Panc1 (cell line): Measurements from ENCODE around the gene CCDC14. TPM values are rescaled to one million over a fixed set of nuclear protein-coding genes. Genes with fewer than 3 reads are reported as not detected.
"Not testable (repeated sequence)": the region's sequence is repeated elsewhere in the genome, so short reads cannot be mapped to it uniquely, and the experiment has no call there.

Experiments used
- ATAC-seq: fragments of 200-7000 bp; cut with Tn5 transposase; 2 replicates; pipeline ENCODE4 v1.9.1; 2020; ENCODE audit warnings: mild to moderate bottlenecking, moderate library complexity
- BruUV-seq: library from RNA; stranded (reverse); fragments of 400-500 nt; replicated peaks from 2 replicates; lab custom pipeline; 2021; lab: Mats Ljungman, UMichigan
- CTCF ChIA-PET: fragments of 300-600 bp; sonication (Branson Sonifier 250); formaldehyde crosslinking; loops from one replicate; lab custom pipeline; 2022; ENCODE audit warnings: antibody characterized with exemption; lab: Charles Lee
- POLR2A ChIA-PET: fragments of 300-600 bp; sonication (Branson Sonifier 250); formaldehyde crosslinking; loops from one replicate; lab custom pipeline; 2022; ENCODE audit warnings: antibody characterized with exemption; lab: Charles Lee
- DNase-seq: peaks from one replicate; pipeline ENCODE4 v3.0.0-alpha.2; 2010; ENCODE audit warnings: low read depth, low spot score
- H3K27ac ChIP-seq: 2 replicates; pipeline ENCODE4 v1.5.1; 2011; ENCODE audit warnings: mild to moderate bottlenecking, low read length, inconsistent platforms
- H3K27me3 ChIP-seq: fragments of 200-500 bp; sonication (Bioruptor generic); 2 replicates; pipeline ENCODE4 v1.6.0; 2014; ENCODE audit warnings: low read length, inconsistent platforms; ENCODE audit not compliant: control insufficient read depth, insufficient read depth
- H3K36me3 ChIP-seq: fragments of 200-500 bp; sonication (Bioruptor generic); 2 replicates; pipeline ENCODE4 v1.5.1; 2014; ENCODE audit warnings: inconsistent platforms, mild to moderate bottlenecking, low read length, moderate library complexity; ENCODE audit not compliant: control insufficient read depth, insufficient read depth
- H3K4me1 ChIP-seq: 2 replicates; pipeline ENCODE4 v1.5.1; 2011; ENCODE audit warnings: inconsistent platforms, mild to moderate bottlenecking, low read length, moderate library complexity; ENCODE audit not compliant: control insufficient read depth, insufficient read depth
- H3K4me3 ChIP-seq, 2 experiments: 2 replicates each; pipeline ENCODE4 v1.5.1; 2011 to 2012; ENCODE audit warnings: low read depth in 2 of 2, low read length in 2 of 2, mild to moderate bottlenecking in 2 of 2, inconsistent platforms in 1 of 2, moderate library complexity in 1 of 2
- H3K9me3 ChIP-seq: fragments of 200-500 bp; sonication (Bioruptor generic); 2 replicates; pipeline ENCODE4 v1.5.1; 2014; ENCODE audit warnings: low read depth, mild to moderate bottlenecking, inconsistent platforms, low read length, moderate library complexity; ENCODE audit not compliant: control insufficient read depth, insufficient read depth
- POLR2AphosphoS5 ChIP-seq: IDR thresholded peaks from 2 replicates; pipeline ENCODE4 v1.6.1; 2012; ENCODE audit warnings: mild to moderate bottlenecking, low read depth, low read length, moderate library complexity
- SIN3A ChIP-seq: IDR thresholded peaks from 2 replicates; pipeline ENCODE4 v1.6.1; 2012; ENCODE audit warnings: low read depth, mild to moderate bottlenecking, low read length, moderate library complexity, borderline replicate concordance; ENCODE audit not compliant: insufficient read depth
- TCF7L2 ChIP-seq: IDR thresholded peaks from 2 replicates; pipeline ENCODE4 v1.6.1; 2011; ENCODE audit warnings: mild to moderate bottlenecking, low read depth, low read length, inconsistent platforms
- in situ Hi-C: cut with HindIII; loops from 2 replicates; pipeline ENCODE4 v1.10.0; 2016; ENCODE audit warnings: low sequenced_read_pairs, low pct_unique_long_range_greater_than_20kb
- intact Hi-C: fragments of 100-400 bp; cut with micrococcal nuclease; formaldehyde crosslinking; loops from one replicate; pipeline ENCODE4 v1.10.0; 2022; ENCODE audit not compliant: unreplicated experiment
- total RNA-seq: library from RNA; stranded (reverse); gene quantifications from one replicate; pipeline ENCODE4 v1.2.1, GENCODE V29; 2021; ENCODE audit not compliant: unreplicated experiment
- TF ChIP-seq, protein P1 (sequence below), 2 experiments: IDR thresholded peaks; 2 replicates each; pipeline ENCODE4 v1.6.1; 2011 to 2012; ENCODE audit warnings: low read depth in 2 of 2, control low read depth in 1 of 2, low read length in 1 of 2, mild to moderate bottlenecking in 1 of 2, moderate library complexity in 1 of 2; ENCODE audit not compliant: insufficient read depth in 1 of 2
- TF ChIP-seq, protein P2 (sequence below): fragments of 450-650 bp; IDR thresholded peaks from 2 replicates; pipeline ENCODE4 v1.5.1; 2017; ENCODE audit warnings: mild to moderate bottlenecking

CCDC14 gene
- total RNA-seq, 1 experiment from 2014 or later = 57.7 TPM

GRCh38 chr3:124007186-124007585 lies 46.2 kb upstream of the CCDC14 start:
- CTCF ChIA-PET = interaction anchor here (0.6 kb wide), 1 partner anchor 13 kb away, joined by 3 read pairs; no protein-coding TSS in a partner anchor

DNA sequence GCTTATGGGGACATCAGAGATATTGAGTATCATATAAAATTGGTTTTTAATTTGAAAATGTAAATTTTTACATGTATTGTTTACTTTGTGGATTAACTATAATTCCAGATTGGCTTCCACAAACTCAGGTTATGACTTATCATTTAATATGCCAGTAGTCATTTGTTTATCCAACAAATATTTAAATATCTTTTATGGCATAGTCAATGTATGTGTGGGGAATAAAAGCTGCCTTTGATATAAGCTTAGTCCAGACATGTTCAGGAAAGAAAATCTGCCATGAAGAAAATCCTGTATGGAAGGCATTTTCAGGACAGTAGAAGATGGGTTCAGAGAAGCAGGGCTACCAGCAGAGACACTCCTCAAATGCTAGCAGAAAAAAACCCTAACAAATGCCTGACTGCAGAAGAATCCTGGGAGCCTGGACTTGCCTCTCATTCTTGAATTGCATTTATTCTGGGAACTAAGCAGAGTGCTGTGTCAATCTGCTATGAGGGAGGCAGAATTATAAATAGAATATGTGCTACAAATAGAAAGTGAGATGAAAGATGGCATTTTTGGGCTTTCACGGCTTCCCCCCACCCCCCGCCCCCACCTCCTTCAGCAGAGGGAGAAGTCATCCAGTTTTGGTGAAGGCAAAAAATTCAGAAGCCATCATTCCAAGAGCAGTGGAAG lies 41.5 kb upstream of the CCDC14 start:
- CTCF ChIA-PET, POLR2A ChIA-PET, H3K36me3 ChIP-seq, DNase-seq, ATAC-seq, intact Hi-C loops, BruUV-seq, H3K27ac ChIP-seq, H3K9me3 ChIP-seq, in situ Hi-C loops, H3K4me3 ChIP-seq, H3K4me1 ChIP-seq: not testable (repeated sequence)
- H3K27me3 ChIP-seq = peaks cover 29% of the 10 kb centered on the region

More at GRCh38 chr3:124007186-124007585, 46.2 kb upstream of the CCDC14 start:
- Histone ChIP-seq H3K9me3 (no peaks in the 10 kb centered on the region), H3K27me3 (peaks cover 12% of the 10 kb centered on the region), H3K4me3 (no peak overlapping the region), H3K36me3 (no peaks in the 10 kb centered on the region), H3K27ac (no peak overlapping the region), H3K4me1 (no peaks in the 10 kb centered on the region)
- in situ Hi-C loops (no loop called here), intact Hi-C loops (no loop called here)
- TF ChIP-seq, protein P1, sequence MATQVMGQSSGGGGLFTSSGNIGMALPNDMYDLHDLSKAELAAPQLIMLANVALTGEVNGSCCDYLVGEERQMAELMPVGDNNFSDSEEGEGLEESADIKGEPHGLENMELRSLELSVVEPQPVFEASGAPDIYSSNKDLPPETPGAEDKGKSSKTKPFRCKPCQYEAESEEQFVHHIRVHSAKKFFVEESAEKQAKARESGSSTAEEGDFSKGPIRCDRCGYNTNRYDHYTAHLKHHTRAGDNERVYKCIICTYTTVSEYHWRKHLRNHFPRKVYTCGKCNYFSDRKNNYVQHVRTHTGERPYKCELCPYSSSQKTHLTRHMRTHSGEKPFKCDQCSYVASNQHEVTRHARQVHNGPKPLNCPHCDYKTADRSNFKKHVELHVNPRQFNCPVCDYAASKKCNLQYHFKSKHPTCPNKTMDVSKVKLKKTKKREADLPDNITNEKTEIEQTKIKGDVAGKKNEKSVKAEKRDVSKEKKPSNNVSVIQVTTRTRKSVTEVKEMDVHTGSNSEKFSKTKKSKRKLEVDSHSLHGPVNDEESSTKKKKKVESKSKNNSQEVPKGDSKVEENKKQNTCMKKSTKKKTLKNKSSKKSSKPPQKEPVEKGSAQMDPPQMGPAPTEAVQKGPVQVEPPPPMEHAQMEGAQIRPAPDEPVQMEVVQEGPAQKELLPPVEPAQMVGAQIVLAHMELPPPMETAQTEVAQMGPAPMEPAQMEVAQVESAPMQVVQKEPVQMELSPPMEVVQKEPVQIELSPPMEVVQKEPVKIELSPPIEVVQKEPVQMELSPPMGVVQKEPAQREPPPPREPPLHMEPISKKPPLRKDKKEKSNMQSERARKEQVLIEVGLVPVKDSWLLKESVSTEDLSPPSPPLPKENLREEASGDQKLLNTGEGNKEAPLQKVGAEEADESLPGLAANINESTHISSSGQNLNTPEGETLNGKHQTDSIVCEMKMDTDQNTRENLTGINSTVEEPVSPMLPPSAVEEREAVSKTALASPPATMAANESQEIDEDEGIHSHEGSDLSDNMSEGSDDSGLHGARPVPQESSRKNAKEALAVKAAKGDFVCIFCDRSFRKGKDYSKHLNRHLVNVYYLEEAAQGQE (IDR thresholded peaks at IDR 0.05; ENCODE audit: insufficient read depth in 1 of 2, low read depth in 2 of 2, low read length in 1 of 2) = no peak
- TF ChIP-seq POLR2AphosphoS5 (no peak), TCF7L2 (no peak), SIN3A (no peak)
- TF ChIP-seq, protein P2, sequence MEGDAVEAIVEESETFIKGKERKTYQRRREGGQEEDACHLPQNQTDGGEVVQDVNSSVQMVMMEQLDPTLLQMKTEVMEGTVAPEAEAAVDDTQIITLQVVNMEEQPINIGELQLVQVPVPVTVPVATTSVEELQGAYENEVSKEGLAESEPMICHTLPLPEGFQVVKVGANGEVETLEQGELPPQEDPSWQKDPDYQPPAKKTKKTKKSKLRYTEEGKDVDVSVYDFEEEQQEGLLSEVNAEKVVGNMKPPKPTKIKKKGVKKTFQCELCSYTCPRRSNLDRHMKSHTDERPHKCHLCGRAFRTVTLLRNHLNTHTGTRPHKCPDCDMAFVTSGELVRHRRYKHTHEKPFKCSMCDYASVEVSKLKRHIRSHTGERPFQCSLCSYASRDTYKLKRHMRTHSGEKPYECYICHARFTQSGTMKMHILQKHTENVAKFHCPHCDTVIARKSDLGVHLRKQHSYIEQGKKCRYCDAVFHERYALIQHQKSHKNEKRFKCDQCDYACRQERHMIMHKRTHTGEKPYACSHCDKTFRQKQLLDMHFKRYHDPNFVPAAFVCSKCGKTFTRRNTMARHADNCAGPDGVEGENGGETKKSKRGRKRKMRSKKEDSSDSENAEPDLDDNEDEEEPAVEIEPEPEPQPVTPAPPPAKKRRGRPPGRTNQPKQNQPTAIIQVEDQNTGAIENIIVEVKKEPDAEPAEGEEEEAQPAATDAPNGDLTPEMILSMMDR = no peak
- DNase-seq (no peak), ATAC-seq (no peak)
- BruUV-seq = no TSS peak
- POLR2A ChIA-PET = no interaction called here

GRCh38 chr3:124001366-124001765 lies 40.3 kb upstream of the CCDC14 start:
- ATAC-seq, H3K4me1 ChIP-seq, in situ Hi-C loops, CTCF ChIA-PET, H3K4me3 ChIP-seq, H3K27ac ChIP-seq, H3K36me3 ChIP-seq, BruUV-seq, intact Hi-C loops, H3K9me3 ChIP-seq, DNase-seq, POLR2A ChIA-PET: not testable (repeated sequence)
- peaks cover 28% of the 10 kb centered on the region for H3K27me3 ChIP-seq
